ENCODE results near the gene BMP2. TPM values are rescaled to one million over a fixed set of nuclear protein-coding genes. Genes with fewer than 3 reads are reported as not detected.

BMP2 gene
- total and polyA plus RNA-seq, 8 donors, result 14.7 to 38.9 (median 18.2) TPM

DNA sequence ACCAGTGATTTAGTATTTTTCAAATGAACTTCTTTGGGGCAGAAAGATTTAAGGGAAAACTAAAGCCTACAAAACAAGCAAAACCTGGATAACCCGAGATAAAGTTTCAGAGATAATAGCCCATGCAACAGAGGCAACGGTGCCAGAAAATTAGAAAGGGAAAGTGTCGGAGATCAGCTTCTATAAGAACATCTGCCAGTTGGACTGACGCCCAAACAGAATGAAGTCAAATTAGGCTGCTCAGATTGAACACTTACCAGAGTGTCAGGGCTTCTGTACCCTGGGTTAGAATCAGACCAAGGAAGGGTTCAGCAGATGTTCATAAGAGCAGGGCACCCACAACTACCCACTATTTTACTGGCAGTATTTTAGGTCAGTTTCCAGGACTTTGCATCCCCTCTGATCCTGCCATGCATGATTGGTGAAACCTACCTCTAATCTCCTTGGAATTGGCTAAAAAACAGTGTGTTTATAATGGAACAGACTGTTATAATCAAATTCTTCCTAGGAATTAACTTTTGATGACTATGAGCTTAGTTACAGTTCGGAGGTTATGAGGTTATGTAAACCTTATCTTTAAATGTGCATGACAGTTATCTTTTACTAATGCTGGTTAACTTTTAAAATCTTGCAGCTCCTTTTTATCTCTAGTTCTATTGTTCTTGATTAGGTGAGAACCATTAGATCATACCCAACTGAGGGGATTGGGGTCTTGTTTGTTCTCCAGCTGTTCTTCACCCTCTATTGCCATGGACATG lies 13.1 kb downstream of the BMP2 start:
- DNase-seq, result peak in 1 of 4 donors; percentile 59
- no peak overlapping the region for H3K27ac ChIP-seq
- TF ChIP-seq, protein P1, sequence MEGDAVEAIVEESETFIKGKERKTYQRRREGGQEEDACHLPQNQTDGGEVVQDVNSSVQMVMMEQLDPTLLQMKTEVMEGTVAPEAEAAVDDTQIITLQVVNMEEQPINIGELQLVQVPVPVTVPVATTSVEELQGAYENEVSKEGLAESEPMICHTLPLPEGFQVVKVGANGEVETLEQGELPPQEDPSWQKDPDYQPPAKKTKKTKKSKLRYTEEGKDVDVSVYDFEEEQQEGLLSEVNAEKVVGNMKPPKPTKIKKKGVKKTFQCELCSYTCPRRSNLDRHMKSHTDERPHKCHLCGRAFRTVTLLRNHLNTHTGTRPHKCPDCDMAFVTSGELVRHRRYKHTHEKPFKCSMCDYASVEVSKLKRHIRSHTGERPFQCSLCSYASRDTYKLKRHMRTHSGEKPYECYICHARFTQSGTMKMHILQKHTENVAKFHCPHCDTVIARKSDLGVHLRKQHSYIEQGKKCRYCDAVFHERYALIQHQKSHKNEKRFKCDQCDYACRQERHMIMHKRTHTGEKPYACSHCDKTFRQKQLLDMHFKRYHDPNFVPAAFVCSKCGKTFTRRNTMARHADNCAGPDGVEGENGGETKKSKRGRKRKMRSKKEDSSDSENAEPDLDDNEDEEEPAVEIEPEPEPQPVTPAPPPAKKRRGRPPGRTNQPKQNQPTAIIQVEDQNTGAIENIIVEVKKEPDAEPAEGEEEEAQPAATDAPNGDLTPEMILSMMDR (IDR thresholded peaks at IDR 0.05), result no peak

DNA sequence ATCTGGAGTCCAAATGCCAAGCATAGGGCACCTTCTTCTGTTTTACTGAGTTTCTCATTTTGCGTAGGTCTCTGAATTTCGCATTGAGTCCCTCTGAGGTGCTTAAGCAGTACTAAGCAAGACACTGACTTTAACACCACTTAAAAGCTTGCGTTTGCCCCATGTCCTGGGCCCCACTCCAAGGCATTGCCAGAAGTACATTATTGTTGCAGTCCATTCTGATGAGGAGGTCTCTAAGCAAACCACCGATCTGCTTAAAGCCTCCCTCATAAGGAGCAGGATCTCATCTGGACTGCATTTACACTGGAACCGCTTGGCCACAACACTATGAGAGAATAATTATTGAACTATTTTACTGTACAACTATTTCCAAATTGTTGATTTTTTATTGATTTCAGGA lies 16.3 kb downstream of the BMP2 start:
- no peak overlapping the region for H3K4me3 ChIP-seq
- intact Hi-C loops (cut with DNase I), result no loop called here
- H3K27ac ChIP-seq, result peak overlapping the region; percentile 22 to 60
- no peaks in the 10 kb centered on the region for H3K27me3 ChIP-seq
- H3K9me3 ChIP-seq, result no peaks in the 10 kb centered on the region
- DNase-seq (no peak), ATAC-seq (peak; percentile 67)
- TF ChIP-seq, protein P1 (IDR thresholded peaks at IDR 0.05), result no peak
- peaks cover 0 to 7% of the 10 kb centered on the region in 2 donors for H3K4me1 ChIP-seq
- peaks cover 0 to 3% of the 10 kb centered on the region in 2 donors for H3K36me3 ChIP-seq

More for the DNA sequence above, 13.1 kb downstream of the BMP2 start:
- Histone ChIP-seq H3K4me1 (peaks cover 0 to 7% of the 10 kb centered on the region in 2 donors), H3K27me3 (no peaks in the 10 kb centered on the region), H3K9me3 (no peaks in the 10 kb centered on the region), H3K4me3 (no peak overlapping the region), H3K36me3 (peaks cover 0 to 10% of the 10 kb centered on the region in 2 donors)
- no peak for ATAC-seq
- intact Hi-C loops (cut with DNase I), result no loop called here

DNA sequence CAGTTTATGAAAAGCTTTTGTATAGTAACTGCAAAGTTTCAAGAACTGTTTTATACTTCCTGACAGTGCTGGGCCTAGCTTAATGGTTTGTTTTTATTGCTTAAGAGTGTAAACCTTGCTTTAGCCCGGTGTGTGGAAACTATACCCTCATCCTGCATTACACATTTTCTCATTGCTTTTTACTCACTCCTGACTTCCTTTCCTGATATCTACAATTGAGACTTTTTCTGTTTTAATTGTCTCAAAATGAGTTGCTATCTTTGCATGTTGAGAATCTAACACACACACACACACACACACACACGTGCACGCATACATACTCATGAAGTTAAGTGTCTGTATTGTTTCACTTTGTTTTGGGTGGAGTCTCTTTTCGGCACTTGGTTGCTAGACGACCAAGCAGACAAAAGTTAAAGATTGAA lies 16.7 kb downstream of the BMP2 start:
- ATAC-seq (peak; percentile 70), DNase-seq (peak in 1 of 4 donors; percentile 33)
- intact Hi-C loops (cut with DNase I), result no loop called here
- Histone ChIP-seq H3K9me3 (no peaks in the 10 kb centered on the region), H3K27me3 (no peaks in the 10 kb centered on the region), H3K4me3 (no peak overlapping the region), H3K27ac (peak overlapping the region; percentile 22 to 60), H3K36me3 (no peaks in the 10 kb centered on the region), H3K4me1 (peaks cover 0 to 7% of the 10 kb centered on the region in 2 donors)
- TF ChIP-seq, protein P1 (IDR thresholded peaks at IDR 0.05), result no peak

DNA sequence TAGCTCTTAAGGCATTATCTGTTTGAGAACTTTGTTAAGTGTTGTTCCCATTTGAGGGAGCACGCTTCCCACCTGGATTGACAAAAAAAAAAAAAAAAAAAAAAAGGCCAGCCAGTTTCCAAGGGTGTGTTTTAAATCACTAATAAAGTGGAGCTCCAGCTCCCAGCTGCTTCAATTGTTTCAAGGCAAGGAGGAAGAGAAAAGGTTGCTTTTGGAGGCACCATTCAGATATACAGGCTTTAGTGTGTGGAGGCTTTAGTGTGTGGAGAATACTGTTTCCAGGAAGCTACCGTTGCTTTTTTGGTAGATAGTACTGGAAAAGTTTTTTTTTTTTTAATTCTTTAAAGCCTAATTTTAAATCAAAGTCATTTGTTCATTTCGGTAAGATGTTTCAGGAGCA lies 17.3 kb downstream of the BMP2 start:
- ATAC-seq (no peak), DNase-seq (no peak)
- no peaks in the 10 kb centered on the region for H3K36me3 ChIP-seq
- no peak overlapping the region for H3K27ac ChIP-seq
- TF ChIP-seq, protein P1 (IDR thresholded peaks at IDR 0.05), result no peak
- no peaks in the 10 kb centered on the region for H3K9me3 ChIP-seq
- intact Hi-C loops (cut with DNase I), result no loop called here
- H3K27me3 ChIP-seq, result no peaks in the 10 kb centered on the region
- H3K4me3 ChIP-seq, result no peak overlapping the region
- peaks cover 0 to 7% of the 10 kb centered on the region in 2 donors for H3K4me1 ChIP-seq

DNA sequence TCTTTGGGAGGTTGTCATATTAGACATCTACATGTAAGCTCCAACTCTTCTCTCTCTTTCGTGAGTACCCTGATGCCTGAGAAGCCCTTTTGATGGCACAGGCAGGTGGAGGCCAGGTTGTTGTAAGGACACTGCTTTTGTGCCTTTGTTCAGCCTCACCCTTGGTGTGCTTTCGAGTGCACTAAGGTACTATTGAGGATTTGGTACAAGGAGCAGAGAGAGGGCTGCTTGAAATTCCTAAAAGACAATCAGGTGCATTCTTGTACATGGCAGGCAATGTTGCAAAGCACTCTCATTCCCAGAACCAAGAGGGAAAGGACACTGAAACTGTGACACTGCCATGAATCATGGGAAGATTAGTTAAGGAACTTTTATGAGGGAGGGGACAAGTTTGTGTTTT lies 19.1 kb downstream of the BMP2 start:
- Histone ChIP-seq H3K27ac (no peak overlapping the region), H3K27me3 (no peaks in the 10 kb centered on the region), H3K36me3 (no peaks in the 10 kb centered on the region), H3K4me1 (peaks cover 0 to 7% of the 10 kb centered on the region in 2 donors), H3K4me3 (no peak overlapping the region), H3K9me3 (no peaks in the 10 kb centered on the region)
- TF ChIP-seq, protein P1 (IDR thresholded peaks at IDR 0.05), result no peak
- intact Hi-C loops (cut with DNase I), result no loop called here
- DNase-seq (no peak), ATAC-seq (no peak)

Measured in left lung (tissue), 10 donors.